OCI-LY7 (cell line): Measurements from ENCODE around the gene LRPPRC. TPM values are rescaled to one million over a fixed set of nuclear protein-coding genes. Genes with fewer than 3 reads are reported as not detected.

Experiments
- BruUV-seq: library from RNA; stranded (reverse); fragments of 400-500 nt; replicated peaks from 2 replicates; lab custom pipeline; 2021; lab: Mats Ljungman, UMichigan
- CTCF ChIA-PET: fragments of 300-600 bp; sonication (Branson Sonifier 250); formaldehyde crosslinking; loops from one replicate; lab custom pipeline; 2022; ENCODE audit warnings: antibody characterized with exemption; ENCODE audit not compliant: unreplicated experiment; lab: Charles Lee
- POLR2A ChIA-PET: fragments of 300-600 bp; sonication (Branson Sonifier 250); formaldehyde crosslinking; loops from one replicate; lab custom pipeline; 2022; ENCODE audit warnings: antibody characterized with exemption; lab: Charles Lee
- DNase-seq: peaks from one replicate; pipeline ENCODE4 v3.0.0-alpha.2; 2015; ENCODE audit warnings: low spot score
- H2AFZ ChIP-seq: fragments of 200-600 bp; sonication (generic), shearing (Covaris generic); 2 replicates; pipeline ENCODE4 v1.6.1; 2014; ENCODE audit warnings: mild to moderate bottlenecking, antibody characterized with exemption, low read length, moderate library complexity
- H3K27ac ChIP-seq: fragments of 200-600 bp; sonication (generic); 2 replicates; pipeline ENCODE4 v1.5.1; 2014; ENCODE audit warnings: mixed run types, low read depth, mild to moderate bottlenecking, moderate library complexity, low read length, inconsistent platforms; ENCODE audit not compliant: poor library complexity, severe bottlenecking
- H3K36me3 ChIP-seq: fragments of 200-600 bp; sonication (generic); 2 replicates; pipeline ENCODE4 v1.6.1; 2014; ENCODE audit warnings: mild to moderate bottlenecking, antibody characterized with exemption, low read length, moderate library complexity, mixed read lengths; ENCODE audit not compliant: insufficient read depth
- H3K4me1 ChIP-seq: fragments of 200-600 bp; sonication (generic); 2 replicates; pipeline ENCODE4 v1.5.1; 2014; ENCODE audit warnings: mild to moderate bottlenecking, low read length; ENCODE audit not compliant: insufficient read depth, poor library complexity, severe bottlenecking
- H3K4me2 ChIP-seq: fragments of 200-600 bp; sonication (generic); 2 replicates; pipeline ENCODE4 v1.6.1; 2014; ENCODE audit warnings: mild to moderate bottlenecking, low read length
- H3K4me3 ChIP-seq: fragments of 200-600 bp; sonication (generic); 2 replicates; pipeline ENCODE4 v1.5.1; 2014; ENCODE audit warnings: mild to moderate bottlenecking, low read depth, low read length; ENCODE audit not compliant: poor library complexity, severe bottlenecking
- H3K79me2 ChIP-seq: fragments of 200-600 bp; sonication (generic); 2 replicates; pipeline ENCODE4 v1.6.1; 2016; ENCODE audit warnings: low read depth, mild to moderate bottlenecking, low read length, moderate library complexity, mixed read lengths; ENCODE audit not compliant: insufficient read depth
- H3K9me2 ChIP-seq: fragments of 200-600 bp; sonication (generic); 2 replicates; pipeline ENCODE4 v1.6.1; 2016; ENCODE audit warnings: mild to moderate bottlenecking, low read length, mixed read lengths; ENCODE audit not compliant: insufficient read depth
- H3K9me3 ChIP-seq: fragments of 200-600 bp; sonication (generic); 2 replicates; pipeline ENCODE4 v1.6.1; 2014; ENCODE audit warnings: mild to moderate bottlenecking, mixed run types, low read length, mixed read lengths
- H4K20me1 ChIP-seq: fragments of 200-600 bp; sonication (generic); 2 replicates; pipeline ENCODE4 v1.6.1; 2014; ENCODE audit warnings: mild to moderate bottlenecking, antibody characterized with exemption, low read length, moderate library complexity, mixed read lengths; ENCODE audit not compliant: insufficient read depth
- CTCF ChIP-seq: fragments of 200-600 bp; sonication (generic); conservative IDR thresholded peaks from 2 replicates; pipeline ENCODE4 v1.5.1; 2014; ENCODE audit warnings: mild to moderate bottlenecking, antibody characterized with exemption, low read length, moderate library complexity, mixed read lengths
- EZH2phosphoT487 ChIP-seq: fragments of 200-600 bp; sonication (generic); IDR thresholded peaks from 2 replicates; pipeline ENCODE4 v1.6.1; 2018; ENCODE audit warnings: low read depth, borderline replicate concordance, mild to moderate bottlenecking, mixed run types, antibody characterized with exemption, low read length, moderate library complexity, mixed read lengths
- intact Hi-C: fragments of 100-400 bp; cut with micrococcal nuclease; formaldehyde crosslinking; loops from one replicate; pipeline ENCODE4 v1.10.0; 2022; ENCODE audit not compliant: unreplicated experiment
- total RNA-seq, 2 experiments: library from RNA; depleted of rRNA in 1 of 2; stranded (reverse); fragments of >200 nt in 1 of 2; shearing (Covaris generic) in 1 of 2; gene quantifications; 2 replicates each; pipeline ENCODE4 v1.2.3, GENCODE V29; 2014 to 2022

LRPPRC gene
- total RNA-seq, 2 experiments from 2014 or later = 64.4 to 136 TPM

- no peak overlapping the region for H3K4me2 ChIP-seq
- H3K9me2 ChIP-seq = no peaks in the 10 kb centered on the region
- ChIA-PET POLR2A (no interaction called here), CTCF (no interaction called here)
- H3K4me3 ChIP-seq = no peak overlapping the region
- DNase-seq = no peak
- H3K9me3 ChIP-seq = no peaks in the 10 kb centered on the region
- TF ChIP-seq EZH2phosphoT487 = no peak
- no peak for TF ChIP-seq CTCF
- H2AFZ ChIP-seq = no peak overlapping the region
- no peaks in the 10 kb centered on the region for H4K20me1 ChIP-seq
- no peak overlapping the region for H3K27ac ChIP-seq
- no peaks in the 10 kb centered on the region for H3K36me3 ChIP-seq
- no peaks in the 10 kb centered on the region for H3K4me1 ChIP-seq
- intact Hi-C loops = no loop called here
- no TSS peak for BruUV-seq
- H3K79me2 ChIP-seq = no peaks in the 10 kb centered on the region
Measured at GRCh38 chr2:43841949-43842865, 153.6 kb downstream of the LRPPRC start.

DNA sequence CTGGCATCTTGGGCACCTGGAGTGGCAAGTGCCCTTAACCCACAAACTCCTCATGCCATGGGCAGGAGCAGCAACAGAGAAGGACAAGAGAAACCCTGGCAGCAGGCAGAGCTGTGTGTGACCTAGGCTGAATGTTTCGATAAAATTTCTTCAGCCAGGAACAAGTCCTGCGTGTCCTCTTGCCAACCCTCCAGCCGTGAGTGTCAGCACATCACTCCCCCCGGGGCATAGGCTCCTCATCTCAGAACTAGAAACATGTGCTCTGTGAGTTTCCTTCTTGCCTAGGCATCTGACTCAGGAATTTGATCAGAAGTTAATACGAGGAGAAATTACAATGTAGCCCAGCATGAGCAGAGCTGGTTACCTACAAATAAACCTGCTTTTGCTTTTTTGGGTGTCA lies 154.8 kb downstream of the LRPPRC start:
- no peaks in the 10 kb centered on the region for H3K36me3 ChIP-seq
- no peaks in the 10 kb centered on the region for H3K4me1 ChIP-seq
- no peaks in the 10 kb centered on the region for H3K9me3 ChIP-seq
- H2AFZ ChIP-seq = no peak overlapping the region
- no peak overlapping the region for H3K4me2 ChIP-seq
- TF ChIP-seq CTCF (no peak), EZH2phosphoT487 (no peak)
- BruUV-seq = no TSS peak
- H4K20me1 ChIP-seq = no peaks in the 10 kb centered on the region
- H3K79me2 ChIP-seq = no peaks in the 10 kb centered on the region
- intact Hi-C loops = no loop called here
- ChIA-PET CTCF (no interaction called here), POLR2A (no interaction called here)
- no peak overlapping the region for H3K4me3 ChIP-seq
- no peak for DNase-seq
- no peak overlapping the region for H3K27ac ChIP-seq
- H3K9me2 ChIP-seq = no peaks in the 10 kb centered on the region
